NCI-H226 (cell line): ENCODE data around the gene RALGPS2.

ENCODE experiments used
- DNase-seq: peaks from one replicate; pipeline ENCODE4 v3.0.0-alpha.2; 2015

The RALGPS2 gene

DNA sequence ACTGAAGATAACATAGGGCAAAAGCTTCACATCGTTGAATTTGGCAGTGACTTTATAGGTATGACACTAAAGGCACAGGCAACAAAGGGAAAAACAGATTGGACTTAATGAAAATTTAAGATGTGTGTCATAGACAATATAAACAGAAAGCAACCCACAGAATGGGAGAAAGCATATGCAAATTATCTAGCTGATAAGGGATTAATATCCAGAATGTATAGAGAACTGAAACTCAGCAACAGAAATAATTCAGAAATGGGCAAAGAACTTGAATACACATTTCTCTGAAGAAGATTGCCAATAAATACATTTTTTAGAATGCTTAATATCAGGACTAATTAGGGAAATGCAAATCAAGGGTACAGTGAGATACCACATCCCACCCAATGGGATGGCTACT lies 201.0 kb downstream of the RALGPS2 start:
- DNase-seq = no peak

DNA sequence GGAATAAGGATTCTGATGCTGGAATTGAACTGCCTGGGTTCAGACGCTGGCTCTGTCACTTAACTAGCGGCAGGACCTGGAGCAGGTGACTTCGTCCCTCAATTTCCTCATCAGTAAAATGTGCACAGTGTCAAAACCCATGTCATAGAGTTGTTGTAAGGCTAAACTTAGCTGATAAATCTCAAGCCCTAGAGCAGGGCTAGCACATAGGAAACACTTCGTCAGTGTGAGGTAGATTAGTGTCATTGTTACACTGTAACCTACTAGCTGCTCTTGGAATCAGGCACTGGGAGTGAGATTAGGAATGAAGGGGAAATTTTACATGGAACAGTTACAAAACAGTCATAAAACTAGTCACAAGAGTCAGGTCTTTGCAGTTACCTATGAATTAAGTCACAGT lies 202.0 kb downstream of the RALGPS2 start:
- no peak for DNase-seq

DNA sequence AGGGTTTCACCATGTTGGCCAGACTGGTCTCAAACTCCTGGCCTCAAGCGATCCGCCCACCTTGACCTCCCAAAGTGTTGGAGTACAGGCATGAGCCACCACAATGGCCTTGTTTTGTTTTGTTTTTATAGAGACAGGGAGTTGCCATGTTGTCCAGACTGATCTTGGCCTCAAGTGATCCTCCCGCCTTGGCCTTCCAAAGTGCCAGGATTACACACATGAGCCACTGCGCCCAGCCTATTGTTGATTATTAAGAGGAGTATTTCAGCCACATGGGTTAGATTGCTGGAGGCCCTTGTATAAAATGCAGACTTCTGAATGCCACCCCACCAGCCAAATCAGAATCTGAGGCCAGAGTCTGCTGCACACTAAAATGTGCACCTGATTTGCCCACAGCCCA lies 203.0 kb downstream of the RALGPS2 start:
- no peak for DNase-seq

DNA sequence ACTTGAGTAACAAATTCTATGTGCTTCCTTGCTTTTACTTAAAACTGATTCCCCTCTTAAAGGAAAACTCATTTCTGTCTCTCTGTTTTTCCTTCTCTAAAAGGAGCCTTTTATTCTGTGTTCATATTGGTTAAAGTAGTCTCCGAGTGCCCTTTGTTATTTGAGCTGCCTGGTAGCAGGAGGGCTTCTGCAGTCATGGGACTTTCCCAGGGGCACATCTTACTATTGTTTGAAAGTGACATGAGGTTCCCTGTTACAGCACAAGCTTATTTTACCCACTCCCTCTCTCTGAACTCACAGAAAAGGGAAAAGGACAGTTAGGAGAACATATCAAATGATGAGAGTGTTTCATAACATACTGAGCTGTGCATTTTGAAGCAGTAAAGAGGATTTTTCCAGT lies 203.9 kb downstream of the RALGPS2 start:
- DNase-seq = no peak

DNA sequence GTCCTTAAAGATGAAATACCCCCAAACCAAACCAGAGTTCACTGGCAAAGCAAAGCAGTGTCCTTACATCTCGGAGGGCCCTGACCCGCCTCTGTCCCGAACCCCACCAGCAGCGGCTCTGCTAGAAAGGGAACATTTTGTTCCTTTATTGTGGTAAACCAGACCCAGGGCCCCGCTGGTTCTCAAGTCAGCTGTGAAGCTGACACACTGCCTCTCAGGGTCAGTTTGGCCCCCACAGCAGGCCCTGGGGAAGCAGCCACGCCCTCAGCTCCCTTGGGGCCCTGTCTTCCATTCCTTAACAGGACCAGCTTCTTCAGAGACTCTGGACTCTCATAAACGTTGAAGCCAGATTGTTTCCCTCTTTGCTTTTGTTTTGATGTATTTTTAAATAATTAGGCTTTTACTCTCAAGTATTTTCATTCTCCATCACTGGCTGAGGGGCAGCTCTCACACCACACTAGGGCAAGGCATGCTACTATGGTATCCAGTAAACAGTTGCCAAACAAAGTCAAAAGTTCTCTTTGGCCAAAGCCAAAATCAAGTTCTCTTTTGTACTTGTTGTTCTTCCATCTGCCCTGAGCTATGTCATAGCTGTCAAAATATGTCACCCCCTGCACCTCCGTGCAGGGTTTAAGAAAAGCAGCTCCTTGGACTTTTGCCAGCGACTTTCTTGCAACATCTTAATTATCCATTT lies 207.0 kb downstream of the RALGPS2 start:
- peak; percentile 2 for DNase-seq

DNA sequence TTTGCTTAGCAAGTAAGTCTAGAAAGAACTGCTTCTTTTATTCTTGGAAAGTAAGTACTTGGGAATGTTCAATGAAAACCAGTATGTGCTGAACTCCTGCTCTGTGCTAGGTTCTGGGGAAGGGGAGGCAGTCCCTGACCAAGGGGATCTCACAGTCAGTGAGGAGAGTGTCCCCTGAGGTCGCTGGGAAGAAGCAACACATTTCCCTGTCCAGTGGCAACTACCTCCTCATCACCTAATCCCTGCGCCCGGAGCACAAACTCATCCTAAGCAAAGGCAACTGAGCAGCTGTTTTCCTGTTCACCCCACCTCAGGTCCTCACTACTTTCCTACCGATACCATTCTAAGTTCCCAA lies 207.5 kb downstream of the RALGPS2 start:
- DNase-seq = no peak

DNA sequence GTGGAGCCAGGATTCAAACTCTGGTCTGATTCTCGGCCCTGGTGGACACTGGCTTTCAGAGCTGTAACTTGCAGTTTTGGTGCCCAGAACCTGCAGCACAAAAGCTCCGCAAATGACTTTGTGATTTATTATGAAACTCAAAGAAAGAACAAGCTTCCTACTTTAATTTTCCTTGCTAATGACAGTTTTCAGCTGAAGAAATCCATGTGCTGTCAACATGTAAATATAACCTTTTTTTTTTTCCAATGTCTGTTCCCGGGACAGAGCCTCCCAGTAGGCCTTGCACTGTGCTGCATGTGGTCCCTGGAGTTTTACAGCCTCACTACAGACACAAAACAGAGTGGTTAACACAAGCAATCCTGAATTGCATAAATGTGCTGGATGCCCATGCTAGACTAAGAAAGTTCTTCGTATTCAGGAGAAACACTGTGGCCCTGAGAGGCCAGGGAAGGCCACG lies 208.1 kb downstream of the RALGPS2 start:
- no peak for DNase-seq

DNA sequence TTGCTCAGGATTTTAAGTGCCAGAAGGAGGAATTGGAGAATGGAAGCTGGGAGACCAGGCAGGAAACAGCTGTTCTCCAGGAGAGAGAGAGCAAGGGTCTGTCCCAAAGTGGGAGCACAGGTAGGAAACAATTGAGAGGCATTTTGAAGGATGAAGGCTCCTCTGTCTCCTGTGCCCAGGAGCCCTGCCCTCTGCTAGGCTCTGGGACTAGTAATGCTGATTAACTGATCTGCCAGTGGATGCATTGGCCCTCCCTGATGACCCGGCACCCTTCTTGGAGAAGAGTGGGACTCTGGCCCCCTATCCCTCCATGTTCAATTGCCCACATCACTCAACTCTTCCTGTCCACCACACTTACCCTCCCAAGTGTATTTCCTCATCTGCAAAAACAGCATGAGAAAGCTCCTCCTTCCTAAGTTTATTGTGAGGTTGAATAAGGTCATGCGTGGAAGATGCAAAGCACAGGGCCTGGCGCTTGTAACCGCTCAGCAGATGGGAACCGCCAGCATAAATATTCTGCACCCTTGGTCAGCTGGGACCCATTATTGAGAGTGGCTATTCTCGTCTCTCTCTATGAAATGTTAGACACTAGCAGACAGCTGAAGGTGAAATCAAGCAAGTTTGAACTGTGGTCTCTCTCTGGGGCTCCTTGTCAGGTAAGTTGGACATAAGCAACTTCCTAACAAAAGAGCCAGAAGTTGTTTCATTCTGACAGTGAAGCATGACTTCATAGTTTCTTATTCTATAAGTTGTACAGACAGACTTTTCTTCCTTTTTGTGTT lies 208.9 kb downstream of the RALGPS2 start:
- DNase-seq = no peak

DNA sequence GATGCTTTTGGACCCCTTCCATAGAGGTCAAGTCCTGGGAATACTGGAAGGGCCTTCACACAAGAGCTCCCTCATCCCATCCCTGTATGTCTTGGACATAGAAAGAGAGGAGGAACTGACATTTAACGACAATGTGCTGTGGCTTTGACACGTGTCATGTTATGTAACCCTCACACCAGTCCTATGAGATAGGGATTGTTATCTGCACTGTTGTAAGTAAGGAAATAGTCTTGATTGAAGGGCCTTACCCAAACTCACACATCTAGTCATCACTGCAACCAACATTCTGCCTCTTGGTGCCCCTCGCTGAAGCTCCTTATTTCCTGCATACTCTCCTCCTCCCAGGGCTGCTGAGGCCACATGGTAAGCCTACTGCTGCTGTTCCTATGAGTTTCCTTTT lies 209.5 kb downstream of the RALGPS2 start:
- DNase-seq = no peak

DNA sequence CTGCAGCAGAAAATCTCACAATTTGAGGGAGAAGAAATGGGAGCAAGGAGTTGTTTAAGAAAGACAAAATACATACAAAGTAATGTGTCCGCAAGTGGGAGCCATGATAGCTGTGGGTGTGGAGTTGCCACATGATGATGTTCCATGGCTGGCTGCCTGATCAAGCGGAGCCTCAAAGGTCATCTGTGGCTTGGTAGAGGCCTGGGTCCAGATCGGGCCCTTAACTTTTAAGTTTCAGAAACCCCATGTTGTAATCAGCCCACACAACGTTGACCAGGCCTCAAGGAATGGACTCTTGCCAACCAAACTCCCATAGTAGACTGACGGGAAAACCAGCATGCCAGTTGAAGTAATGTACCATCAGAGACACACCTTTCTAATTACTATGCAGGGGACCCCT lies 210.6 kb downstream of the RALGPS2 start:
- no peak for DNase-seq

DNA sequence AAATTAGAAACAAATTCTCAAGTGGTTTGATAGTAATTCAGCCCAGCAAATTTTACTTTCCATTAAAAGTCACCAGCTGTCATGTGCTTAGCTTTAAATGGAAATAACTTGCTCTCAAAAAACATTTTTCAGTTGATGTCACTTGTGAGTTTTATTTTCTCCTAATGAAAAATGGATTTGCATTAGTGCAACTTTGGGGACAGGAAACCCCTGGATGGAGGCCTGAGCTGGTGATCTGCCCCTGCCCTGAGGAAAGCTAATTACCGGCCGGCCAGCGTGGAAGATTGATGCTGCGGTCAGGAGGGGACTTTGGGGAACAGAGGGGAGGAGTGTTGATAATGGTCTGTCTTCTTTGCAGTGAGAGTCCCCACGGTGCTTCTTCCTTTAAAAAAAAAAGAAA lies 212.7 kb downstream of the RALGPS2 start:
- DNase-seq = no peak

DNA sequence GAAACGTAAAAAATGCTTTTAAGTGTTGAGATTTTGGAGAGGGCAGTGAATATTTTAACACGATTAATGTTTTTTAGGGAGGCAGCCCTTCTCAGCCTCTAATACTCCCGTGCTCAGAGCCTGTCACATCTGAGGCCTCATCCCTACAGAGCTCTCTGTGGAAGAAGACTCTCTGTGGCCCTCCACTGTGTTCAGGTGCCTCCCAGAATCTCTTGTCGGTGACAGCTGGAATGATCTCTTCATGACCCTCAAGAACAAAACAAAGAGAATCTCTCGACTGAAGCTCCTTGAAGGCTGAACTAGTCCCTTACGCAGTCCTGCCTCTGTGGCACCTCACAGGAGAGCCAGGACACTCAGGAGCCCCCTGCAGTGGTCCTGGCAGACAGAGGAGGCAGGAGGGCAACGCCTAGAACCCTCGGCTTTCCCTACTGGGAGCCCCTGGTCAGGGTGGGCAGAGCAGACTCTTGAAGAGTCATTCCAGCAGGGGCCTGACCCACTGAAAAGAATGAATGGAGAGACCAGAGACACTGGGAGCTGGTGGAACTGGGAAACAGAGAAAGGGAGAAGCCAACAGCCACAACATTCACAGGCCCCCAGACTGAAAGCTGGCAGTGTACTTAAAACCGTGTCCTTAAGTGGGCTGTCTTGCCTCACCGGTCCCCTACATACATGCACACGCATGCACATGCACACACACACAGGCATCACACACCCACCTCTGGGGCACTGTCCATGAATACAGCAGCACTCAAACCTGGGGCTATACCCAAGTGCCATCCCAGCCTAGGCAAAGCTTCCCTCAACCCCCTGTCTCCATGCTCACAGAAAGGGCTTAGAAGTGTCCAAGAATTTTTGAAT lies 213.3 kb downstream of the RALGPS2 start:
- DNase-seq = no peak

DNA sequence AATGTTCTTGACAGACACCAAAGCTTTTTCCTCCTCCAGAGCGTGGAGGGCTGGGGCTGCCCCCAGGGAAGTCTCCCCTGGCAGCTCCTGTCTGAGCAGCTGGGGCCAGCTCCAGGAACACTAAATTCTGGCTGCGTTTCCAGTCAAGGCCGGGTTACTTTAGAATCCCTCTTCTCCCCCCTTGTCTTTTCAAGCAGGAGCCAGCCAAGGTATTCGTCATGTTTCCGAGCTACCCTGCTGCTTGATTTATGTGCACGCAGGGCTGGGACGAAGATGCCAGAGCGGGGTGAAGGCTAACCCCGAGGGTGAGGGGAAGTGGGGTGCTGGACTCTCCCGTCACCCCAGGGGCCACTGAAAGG lies 213.9 kb downstream of the RALGPS2 start:
- no peak for DNase-seq

DNA sequence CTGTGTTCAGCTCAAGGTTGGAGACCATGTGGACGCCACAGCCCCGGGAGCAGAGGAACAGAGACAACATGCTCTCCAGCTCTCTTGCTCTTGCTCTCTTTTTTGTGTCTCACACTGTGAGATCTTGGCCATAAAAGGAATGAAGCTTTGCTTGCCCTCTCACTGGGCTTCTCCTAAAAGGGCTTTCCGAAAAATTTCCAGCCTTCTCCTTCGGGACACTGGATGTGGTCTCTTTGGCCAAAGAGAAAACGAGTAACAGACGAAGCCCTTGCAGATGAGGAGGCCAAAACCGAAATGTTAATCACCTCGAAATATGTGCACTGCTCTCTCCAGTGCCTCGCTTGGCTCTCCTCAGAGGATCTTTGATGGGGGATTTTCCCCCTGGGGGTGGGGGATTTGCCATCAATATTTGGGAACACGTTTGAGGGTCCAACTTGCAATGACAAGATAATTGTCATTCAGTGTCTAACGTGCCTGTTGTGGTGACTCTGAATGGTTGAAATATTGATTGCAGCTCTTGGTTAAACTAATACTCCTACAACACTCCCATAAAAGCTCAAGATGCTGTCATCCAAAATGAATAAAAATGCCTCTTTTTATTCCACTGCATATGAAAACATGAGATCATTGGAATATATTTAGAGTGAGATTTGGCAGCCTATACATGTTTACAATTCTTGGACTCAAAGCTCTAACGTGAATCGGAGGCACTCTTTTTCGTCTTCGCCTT lies 214.5 kb downstream of the RALGPS2 start:
- DNase-seq = no peak

DNA sequence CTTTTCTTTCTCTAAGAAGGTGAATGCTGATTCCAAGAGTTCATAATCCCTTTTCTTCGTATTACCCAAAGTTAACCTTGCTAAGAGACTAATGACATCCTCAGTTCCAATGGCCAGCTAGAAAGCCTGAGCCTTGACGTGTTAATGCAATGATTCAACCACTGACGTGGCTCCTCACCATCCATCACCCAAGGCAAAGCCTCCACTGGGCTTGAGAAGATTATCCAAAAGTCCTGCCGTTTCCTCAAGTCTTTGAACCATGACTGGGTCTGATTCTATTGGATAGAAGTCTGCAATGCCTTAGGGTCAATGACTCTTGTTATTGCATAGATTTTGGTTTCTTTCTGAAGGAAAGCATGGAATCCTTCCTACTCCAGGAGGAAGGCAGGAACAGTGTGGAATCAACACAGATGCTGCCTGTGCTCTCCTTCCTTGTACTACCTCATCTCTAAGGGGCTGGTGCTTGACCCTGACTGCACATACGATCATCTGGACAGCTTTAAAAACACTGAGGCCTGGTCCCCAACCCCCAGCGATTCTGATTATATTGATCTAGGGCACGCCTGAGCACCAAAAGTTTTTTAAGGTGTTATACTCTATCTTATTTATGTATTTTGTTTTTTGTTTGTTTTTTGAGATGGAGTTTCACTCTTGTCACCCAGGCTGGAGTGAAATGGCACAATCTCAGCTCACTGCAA lies 215.2 kb downstream of the RALGPS2 start:
- no peak for DNase-seq

DNA sequence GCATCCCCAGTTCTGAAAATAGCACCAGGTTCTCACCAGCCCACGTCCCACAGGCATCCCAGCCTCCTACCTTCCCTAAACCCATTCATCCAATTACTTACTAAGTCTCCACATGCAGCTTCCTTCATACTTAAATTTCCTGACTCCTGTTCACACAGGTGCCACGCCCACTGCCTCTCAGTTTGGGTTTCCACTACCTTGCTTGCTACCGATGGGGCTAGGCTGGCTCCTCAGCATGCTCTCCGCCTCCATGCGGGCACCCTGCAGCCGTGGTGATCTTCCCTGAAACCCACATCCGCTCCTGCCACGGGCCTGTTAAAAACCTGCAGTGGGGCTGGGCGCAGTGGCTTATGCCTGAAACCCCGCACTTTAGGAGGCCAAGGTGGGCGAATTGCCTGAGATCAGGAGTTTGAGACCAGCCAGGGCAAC lies 216.2 kb downstream of the RALGPS2 start:
- no peak for DNase-seq

DNA sequence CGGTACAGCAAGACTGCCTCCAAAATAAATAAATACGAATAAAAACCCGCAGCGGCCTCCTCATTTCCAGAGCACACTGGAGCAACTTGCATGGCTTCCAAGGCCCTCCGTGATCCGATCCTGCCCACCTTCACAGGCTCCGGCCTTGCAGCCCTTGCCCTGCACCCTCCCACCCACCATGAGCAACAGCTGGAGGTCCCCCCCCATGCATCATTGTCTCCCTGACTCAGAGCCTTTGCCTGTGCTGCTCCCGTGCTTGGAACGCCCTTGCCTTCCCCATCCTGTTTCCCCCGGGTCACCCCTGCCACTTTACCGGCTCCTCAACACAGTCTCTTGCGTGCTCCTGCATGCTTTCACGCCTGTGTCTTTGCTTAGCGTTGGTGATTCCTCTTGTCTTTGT lies 216.8 kb downstream of the RALGPS2 start:
- no peak for DNase-seq

DNA sequence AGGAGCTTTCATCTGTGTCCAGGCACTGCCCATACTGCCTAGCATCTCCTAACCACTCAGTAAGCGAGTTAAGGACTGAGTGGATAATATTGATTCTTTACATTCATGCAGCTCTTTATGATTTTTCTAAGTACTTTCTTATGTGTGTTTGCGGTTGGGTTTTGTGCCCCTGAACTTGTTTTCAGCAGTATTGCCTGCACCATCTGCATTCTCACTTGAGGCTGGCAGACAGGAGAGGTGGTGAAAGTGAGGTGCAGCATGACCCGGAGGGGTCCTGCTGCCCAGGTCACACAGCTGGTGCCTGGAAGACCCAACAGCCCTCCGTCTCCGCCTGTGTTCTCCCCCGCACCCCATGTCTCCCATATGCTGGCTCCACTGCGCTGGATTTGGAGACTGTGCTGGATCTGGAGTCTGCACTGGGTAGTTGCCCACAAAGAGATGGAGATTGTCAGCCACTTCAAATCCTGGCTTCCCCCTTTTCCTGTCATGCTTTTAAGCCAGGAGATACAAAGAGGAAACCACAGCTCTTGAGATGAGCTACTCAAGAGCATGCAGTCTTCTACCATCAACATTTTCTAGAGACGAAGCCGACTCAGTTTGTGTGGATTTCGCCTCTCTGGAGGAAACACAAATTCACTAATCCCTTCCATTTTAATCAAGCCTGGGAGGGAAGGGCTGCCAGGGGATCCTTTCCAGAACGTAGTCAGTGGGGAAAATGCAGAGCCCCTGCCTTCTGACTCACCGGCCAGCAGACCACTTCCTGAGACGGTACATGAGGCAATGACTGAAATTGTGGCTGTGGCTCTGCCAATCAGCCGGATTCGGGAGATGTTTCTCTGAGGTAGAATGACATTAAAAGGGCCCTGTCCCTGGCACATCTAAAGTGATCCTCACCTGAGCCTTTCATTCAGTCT lies 217.5 kb downstream of the RALGPS2 start:
- no peak for DNase-seq

DNA sequence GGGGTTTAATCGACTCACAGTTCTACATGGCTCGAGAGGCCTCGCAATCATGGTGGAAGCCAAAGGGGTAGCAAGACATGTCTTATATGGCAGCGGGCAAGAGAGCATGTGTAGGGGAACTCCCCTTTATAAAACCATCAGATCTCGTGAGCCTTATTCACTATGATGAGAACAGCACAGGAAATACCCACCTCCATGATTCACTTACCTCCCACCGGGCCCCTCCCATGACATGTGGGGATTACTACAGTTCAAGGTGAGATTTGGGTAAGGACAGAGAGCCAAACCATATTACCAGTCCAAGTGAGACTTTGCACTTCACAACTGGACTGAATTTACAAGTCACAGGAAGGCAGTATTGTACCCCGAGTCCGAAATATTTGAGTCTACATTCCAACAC lies 219.7 kb downstream of the RALGPS2 start:
- no peak for DNase-seq

DNA sequence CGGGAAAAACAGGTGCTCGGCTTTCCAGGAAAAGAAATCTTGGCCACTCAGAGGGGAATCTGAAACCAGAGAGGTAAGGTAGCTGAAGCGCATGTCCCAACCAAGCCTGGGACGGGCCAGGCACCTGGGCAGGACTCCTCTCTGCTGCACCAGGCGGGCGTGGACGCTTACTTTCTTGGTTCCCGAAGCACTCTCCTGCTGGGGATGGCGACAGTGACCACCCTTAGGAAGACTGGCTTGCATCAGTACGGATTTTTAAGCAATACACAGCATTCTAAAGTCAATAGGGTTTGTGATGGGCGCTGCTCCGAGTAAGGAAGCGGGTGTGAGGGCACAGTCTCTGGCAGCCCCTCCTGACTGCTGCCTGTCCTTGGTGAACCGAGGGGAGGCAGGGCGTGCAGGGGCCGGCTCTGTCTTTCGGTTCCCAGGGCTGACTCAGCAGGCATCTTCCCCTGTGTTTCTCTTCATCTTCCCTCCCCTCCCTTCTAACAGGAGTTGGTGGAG lies 220.8 kb downstream of the RALGPS2 start:
- no peak for DNase-seq

DNA sequence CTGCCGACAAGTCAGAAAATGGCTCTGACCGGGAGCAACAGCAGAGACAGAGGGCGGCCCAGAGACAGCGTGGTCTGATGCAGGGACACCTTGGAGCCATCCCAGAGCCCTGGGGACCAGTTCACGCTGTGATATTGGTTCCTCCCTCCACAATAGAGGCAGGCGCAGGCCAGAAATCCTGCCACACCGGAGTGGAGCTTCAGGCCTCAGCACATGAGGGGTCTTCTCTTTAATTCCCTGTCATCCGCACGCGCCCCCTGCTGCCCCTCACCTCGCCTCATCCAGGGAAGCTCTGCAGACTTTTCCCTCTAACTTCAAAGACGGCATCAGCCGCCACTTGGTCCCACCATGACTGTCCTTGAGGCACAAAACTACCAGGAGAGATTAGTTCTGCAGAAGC lies 221.4 kb downstream of the RALGPS2 start:
- no peak for DNase-seq
